ENCODE results near the gene OR52L1. TPM values are rescaled to one million over a fixed set of nuclear protein-coding genes. Genes with fewer than 3 reads are reported as not detected.

OR52L1 gene
- total RNA-seq, 1 experiment from 2014 or later = 0.37 TPM

DNA sequence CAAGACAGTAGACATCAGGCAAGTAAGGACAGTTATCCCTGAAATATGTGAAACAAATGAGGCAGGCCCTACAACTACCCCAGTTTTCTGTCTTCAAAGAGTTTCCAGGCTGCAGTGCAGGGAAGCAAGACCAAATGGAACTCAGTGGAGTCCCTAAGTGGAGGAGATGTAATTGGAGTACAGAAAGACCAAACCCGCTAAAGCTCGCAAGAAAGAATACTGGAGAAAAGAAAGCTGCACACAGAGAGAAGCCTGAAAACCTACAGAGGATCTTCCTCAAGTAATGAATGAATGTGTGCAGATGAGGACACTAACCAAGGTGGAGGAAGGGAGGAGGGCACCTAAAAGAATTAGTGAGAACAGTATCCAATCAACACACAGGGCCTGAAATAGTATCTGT, 46.0 kb downstream of the OR52L1 start:
- DNase-seq (ENCODE audit: low read depth) = no peak

DNA sequence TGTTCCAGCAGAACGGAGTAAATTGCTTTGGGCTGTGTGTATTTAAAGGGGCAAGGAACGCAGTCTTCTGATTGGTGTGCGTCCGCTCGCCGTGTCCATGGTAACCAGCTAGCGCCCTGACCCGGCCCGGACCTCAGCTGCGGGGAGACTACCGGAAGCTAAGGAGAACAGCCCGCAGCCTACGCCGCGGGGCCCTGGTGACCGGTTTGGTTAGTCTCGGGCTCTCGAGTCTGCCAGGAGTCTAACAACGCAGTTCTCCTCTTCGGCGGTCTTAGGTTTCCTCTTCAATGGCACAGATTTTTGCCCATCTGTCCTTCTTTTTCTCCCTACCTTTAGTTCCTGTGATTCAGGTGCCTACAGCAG, 48.2 kb downstream of the OR52L1 start:
- DNase-seq (ENCODE audit: low read depth) = no peak

DNA sequence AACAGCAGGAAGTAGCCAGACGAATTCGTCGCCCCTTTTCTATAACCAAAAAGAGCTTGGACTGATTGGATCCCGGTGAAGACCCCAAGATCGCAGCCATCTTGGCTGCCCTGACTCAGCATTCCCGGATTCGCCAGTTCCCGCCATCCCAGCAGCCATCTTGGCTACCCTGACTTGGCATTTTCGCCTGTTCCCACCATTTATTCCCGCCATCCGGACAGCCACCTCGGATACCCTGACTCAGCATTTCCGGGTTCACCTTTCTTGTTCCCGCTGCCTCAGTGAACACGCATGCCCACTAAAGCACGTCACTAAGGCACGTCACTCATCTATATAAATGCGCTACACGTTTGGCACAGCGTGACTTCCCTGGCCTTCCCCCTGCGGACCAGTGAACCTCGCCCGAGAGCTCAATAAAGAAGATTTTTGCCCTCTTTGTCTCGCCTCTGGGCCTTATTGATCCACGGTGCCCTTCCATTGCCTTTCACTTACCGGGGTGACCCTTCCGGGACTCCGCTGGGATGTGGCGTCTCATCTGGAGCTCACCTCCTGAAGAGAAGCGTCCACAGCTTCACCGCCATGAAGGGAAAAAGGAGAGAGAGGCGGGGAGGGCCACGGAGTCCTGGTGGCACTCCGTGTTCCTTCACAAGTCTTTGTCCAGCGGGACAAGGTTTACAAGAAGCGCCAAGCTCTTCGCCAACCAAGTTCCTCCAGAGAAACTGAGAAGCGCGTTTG, 48.8 kb downstream of the OR52L1 start:
- no peak for DNase-seq (ENCODE audit: low read depth)

Other genes starting within 250 kb of the OR52L1 start
- gene OR52N4, start 232.7 kb downstream of the OR52L1 start, total RNA-seq (2014; rRNA removed; shearing (Covaris generic)) = not detected in 2 replicates
- gene OR52N5, start 203.6 kb downstream of the OR52L1 start, total RNA-seq (2014; rRNA removed; shearing (Covaris generic)) = not detected in 2 replicates
- not detected in 2 replicates for gene OR52N1, start 195.7 kb downstream of the OR52L1 start, total RNA-seq (2014; rRNA removed; shearing (Covaris generic))
- gene OR52N2, start 178.1 kb downstream of the OR52L1 start, total RNA-seq (2014; rRNA removed; shearing (Covaris generic)) = 0.12 TPM in 1 of 2 replicates, not detected in the other
- gene OR52E6, start 145.1 kb downstream of the OR52L1 start, total RNA-seq (2014; rRNA removed; shearing (Covaris generic)) = not detected in 2 replicates
- gene OR52E8, start 129.3 kb downstream of the OR52L1 start, total RNA-seq (2014; rRNA removed; shearing (Covaris generic)) = not detected in 2 replicates
- gene OR52E4, start 106.4 kb downstream of the OR52L1 start, total RNA-seq (2014; rRNA removed; shearing (Covaris generic)) = not detected in 2 replicates
- not detected in 2 replicates for gene OR52E5, start 93.8 kb downstream of the OR52L1 start, total RNA-seq (2014; rRNA removed; shearing (Covaris generic))
- gene OR56A3, start 44.7 kb downstream of the OR52L1 start, total RNA-seq (2014; rRNA removed; shearing (Covaris generic)) = not detected in 2 replicates
- gene OR56A5, start 18.5 kb downstream of the OR52L1 start, total RNA-seq (2014; rRNA removed; shearing (Covaris generic)) = not detected in 2 replicates
- gene OR56A4, start 20.0 kb upstream of the OR52L1 start, total RNA-seq (2014; rRNA removed; shearing (Covaris generic)) = not detected in 2 replicates
- not detected in 2 replicates for gene OR56A1, start 43.8 kb upstream of the OR52L1 start, total RNA-seq (2014; rRNA removed; shearing (Covaris generic))
- gene OR56B4, start 120.7 kb upstream of the OR52L1 start, total RNA-seq (2014; rRNA removed; shearing (Covaris generic)) = not detected in 2 replicates
- gene OR52B2, start 183.3 kb upstream of the OR52L1 start, total RNA-seq (2014; rRNA removed; shearing (Covaris generic)) = not detected in 2 replicates
- gene OR52W1, start 212.2 kb upstream of the OR52L1 start, total RNA-seq (2014; rRNA removed; shearing (Covaris generic)) = not detected in 2 replicates
- not detected in 2 replicates for gene C11orf42, start 218.6 kb upstream of the OR52L1 start, total RNA-seq (2014; rRNA removed; shearing (Covaris generic))
- 7.0 and 11.3 TPM in 2 replicates for gene FHIP1B, start 247.7 kb upstream of the OR52L1 start, total RNA-seq (2014; rRNA removed; shearing (Covaris generic))

Measured in M059J (cell line).